ENCODE measurements around the gene SETBP1.

The SETBP1 gene

GRCh38 chr18:44958040-44958439 lies 277.4 kb downstream of the SETBP1 start:
- no peaks in the 10 kb centered on the region for H3K4me1 ChIP-seq (ENCODE audit: insufficient read depth, low read length, severe bottlenecking)
- TF ChIP-seq CTCF (IDR thresholded peaks at IDR 0.05; ENCODE audit: low read length) (no peak), EZH2 (IDR thresholded peaks at IDR 0.05; ENCODE audit: borderline replicate concordance, low read length) (no peak)
- H3K27me3 ChIP-seq (ENCODE audit: insufficient read depth, low read length) = no peaks in the 10 kb centered on the region

DNA sequence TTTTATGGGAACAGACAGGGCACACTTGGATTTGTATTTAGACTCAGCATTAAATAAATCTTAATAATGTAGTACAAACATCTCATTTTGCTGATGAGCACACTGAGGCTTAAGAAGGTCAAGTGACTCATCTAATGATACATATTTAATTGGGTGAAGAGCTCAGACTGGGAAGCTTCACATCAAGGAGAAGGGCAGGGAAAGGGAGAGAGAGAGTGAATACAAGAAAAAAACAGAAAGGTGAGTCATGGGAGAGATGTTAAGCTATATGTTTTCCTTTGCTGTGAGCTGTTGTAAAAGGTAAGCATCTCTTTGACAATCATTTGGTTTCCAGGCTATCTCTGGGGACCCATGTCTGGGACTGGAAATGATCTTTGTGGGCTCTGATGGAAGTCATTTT lies 277.8 kb downstream of the SETBP1 start:
- Histone ChIP-seq H3K4me2 (ENCODE audit: low read length) (no peak overlapping the region), H3K9ac (ENCODE audit: low read length) (no peak overlapping the region), H3F3A (ENCODE audit: insufficient read depth, low read length) (no peaks in the 10 kb centered on the region)

More at GRCh38 chr18:44958040-44958439, 277.4 kb downstream of the SETBP1 start:
- H3F3A ChIP-seq (ENCODE audit: insufficient read depth, low read length) = no peaks in the 10 kb centered on the region
- no peak overlapping the region for H3K4me2 ChIP-seq (ENCODE audit: low read length)
- H3K36me3 ChIP-seq (ENCODE audit: insufficient read depth, low read length) = no peaks in the 10 kb centered on the region
- no peak overlapping the region for H2AFZ ChIP-seq (ENCODE audit: low read length)
- no peak overlapping the region for H3K9ac ChIP-seq (ENCODE audit: low read length)
- H3K9me2 ChIP-seq (ENCODE audit: low read depth, low read length) = no peaks in the 10 kb centered on the region
- no peaks in the 10 kb centered on the region for H3K9me3 ChIP-seq (ENCODE audit: low read length)
- H3K27ac ChIP-seq (ENCODE audit: low read depth, low read length, poor library complexity, severe bottlenecking) = no peak overlapping the region
- H4K20me1 ChIP-seq (ENCODE audit: insufficient read depth, low read length) = no peaks in the 10 kb centered on the region
- H3K79me2 ChIP-seq (ENCODE audit: insufficient read depth, low read length) = no peaks in the 10 kb centered on the region
- no peak overlapping the region for H3K4me3 ChIP-seq (ENCODE audit: low read depth, low read length, poor library complexity, severe bottlenecking)

DNA sequence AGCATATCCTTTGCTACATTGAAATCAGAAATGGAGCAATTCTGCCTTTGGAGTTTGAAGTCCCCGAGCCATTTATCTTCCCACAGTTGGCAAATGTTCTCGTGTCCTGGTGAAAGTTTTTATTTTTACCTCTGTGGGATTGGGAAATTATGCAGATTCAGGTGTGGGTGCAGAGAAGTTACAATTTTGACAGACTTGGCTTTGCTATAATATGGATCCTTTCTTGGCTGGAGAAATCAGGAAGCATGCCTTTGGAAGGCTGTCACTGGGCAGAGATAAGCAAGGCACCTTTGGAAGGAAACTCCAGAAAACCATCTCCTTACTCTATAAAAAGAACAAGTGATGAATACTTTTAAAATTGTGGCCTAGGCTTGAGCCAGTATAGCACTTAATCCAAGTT lies 278.3 kb downstream of the SETBP1 start:
- Histone ChIP-seq H4K20me1 (ENCODE audit: insufficient read depth, low read length) (no peaks in the 10 kb centered on the region), H3K4me1 (ENCODE audit: insufficient read depth, low read length, severe bottlenecking) (no peaks in the 10 kb centered on the region), H3K9me3 (ENCODE audit: low read length) (no peaks in the 10 kb centered on the region), H3K27ac (ENCODE audit: low read depth, low read length, poor library complexity, severe bottlenecking) (no peak overlapping the region), H3K79me2 (ENCODE audit: insufficient read depth, low read length) (no peaks in the 10 kb centered on the region), H3K4me3 (ENCODE audit: low read depth, low read length, poor library complexity, severe bottlenecking) (no peak overlapping the region), H3K9me2 (ENCODE audit: low read depth, low read length) (no peaks in the 10 kb centered on the region), H3K4me2 (ENCODE audit: low read length) (no peak overlapping the region), H3K36me3 (ENCODE audit: insufficient read depth, low read length) (no peaks in the 10 kb centered on the region), H3K27me3 (ENCODE audit: insufficient read depth, low read length) (no peaks in the 10 kb centered on the region), H3F3A (ENCODE audit: insufficient read depth, low read length) (no peaks in the 10 kb centered on the region), H3K9ac (ENCODE audit: low read length) (no peak overlapping the region), H2AFZ (ENCODE audit: low read length) (no peak overlapping the region)
- TF ChIP-seq CTCF (IDR thresholded peaks at IDR 0.05; ENCODE audit: low read length) (no peak), EZH2 (IDR thresholded peaks at IDR 0.05; ENCODE audit: borderline replicate concordance, low read length) (no peak)

More for the DNA sequence above, 277.8 kb downstream of the SETBP1 start:
- H3K36me3 ChIP-seq (ENCODE audit: insufficient read depth, low read length) = no peaks in the 10 kb centered on the region
- H3K9me2 ChIP-seq (ENCODE audit: low read depth, low read length) = no peaks in the 10 kb centered on the region
- TF ChIP-seq EZH2 (IDR thresholded peaks at IDR 0.05; ENCODE audit: borderline replicate concordance, low read length) (no peak), CTCF (IDR thresholded peaks at IDR 0.05; ENCODE audit: low read length) (no peak)
- no peak overlapping the region for H3K4me3 ChIP-seq (ENCODE audit: low read depth, low read length, poor library complexity, severe bottlenecking)
- no peaks in the 10 kb centered on the region for H3K79me2 ChIP-seq (ENCODE audit: insufficient read depth, low read length)
- H3K4me1 ChIP-seq (ENCODE audit: insufficient read depth, low read length, severe bottlenecking) = no peaks in the 10 kb centered on the region
- no peaks in the 10 kb centered on the region for H3K27me3 ChIP-seq (ENCODE audit: insufficient read depth, low read length)
- no peak overlapping the region for H3K27ac ChIP-seq (ENCODE audit: low read depth, low read length, poor library complexity, severe bottlenecking)
- no peaks in the 10 kb centered on the region for H3K9me3 ChIP-seq (ENCODE audit: low read length)
- H2AFZ ChIP-seq (ENCODE audit: low read length) = no peak overlapping the region
- no peaks in the 10 kb centered on the region for H4K20me1 ChIP-seq (ENCODE audit: insufficient read depth, low read length)
